K562 (cell line): ENCODE measurements around the gene NEK2. TPM values are rescaled to one million over a fixed set of nuclear protein-coding genes. Genes with fewer than 3 reads are reported as not detected.

Experiments used
- BRD4 ChIP-seq: fragments of 200-600 bp; sonication (generic); IDR thresholded peaks from 2 replicates; pipeline ENCODE4 v1.6.1; 2017; ENCODE audit warnings: inconsistent platforms
- DPF2 ChIP-seq: fragments of 450-650 bp; IDR thresholded peaks from 2 replicates; pipeline ENCODE4 v1.6.1; 2016
- KAT7 ChIP-seq: sonication (generic); formaldehyde crosslinking; IDR thresholded peaks from 2 replicates; pipeline ENCODE4 v1.8.0; 2022; ENCODE audit warnings: missing genetic modification reagents, mild to moderate bottlenecking, borderline replicate concordance
- PHF21A ChIP-seq: fragments of 450-650 bp; IDR thresholded peaks from 2 replicates; pipeline ENCODE4 v1.6.1; 2017; ENCODE audit warnings: low read depth, borderline replicate concordance
- SMARCC2 ChIP-seq: fragments of 450-650 bp; IDR thresholded peaks from 2 replicates; pipeline ENCODE4 v1.6.1; 2017; ENCODE audit warnings: antibody characterized with exemption, moderate library complexity, mild to moderate bottlenecking, low read depth
- SPI1 ChIP-seq: IDR thresholded peaks from 2 replicates; pipeline ENCODE4 v1.6.1; 2011; ENCODE audit warnings: low read depth, low read length, control low read depth, borderline replicate concordance
- TRIM24 ChIP-seq, 2 experiments: fragments of 450-650 bp; IDR thresholded peaks; 2 replicates each; pipeline ENCODE4 v1.6.1; 2016
- ZNF354B ChIP-seq: fragments of 250-450 bp; sonication (Bioruptor Pico); IDR thresholded peaks from 2 replicates; pipeline ENCODE4 v1.4.0; 2020
- ZNF444 ChIP-seq: fragments of 250-450 bp; sonication (Bioruptor Pico); IDR thresholded peaks from 2 replicates; pipeline ENCODE4 v1.4.0; 2020; ENCODE audit warnings: mild to moderate bottlenecking, moderate library complexity
- polyA plus RNA-seq, 8 experiments: library from polyadenylated mRNA; depleted of rRNA in 4 of 8; stranded (reverse) in 5 of 8; unstranded in 3 of 8; fragments of >200 nt; fragmentation: Nextera tagmentation in 2 of 8; fragmentation: Illumina TruSeq in 1 of 8; extraction: Ambion mirVana in 2 of 8; extraction: Trizol in 1 of 8; gene quantifications; 2 replicates each; pipeline versions ENCODE4 v1.2.1 to v1.2.3, GENCODE V29; 2011 to 2014; ENCODE audit warnings: inconsistent platforms in 1 of 8, missing spikeins in 1 of 8
- total RNA-seq, 7 experiments: library from RNA; depleted of rRNA in 6 of 7; stranded (reverse); fragments of >200 nt in 6 of 7; fragmentation: Illumina TruSeq in 2 of 7; extraction: Trizol in 2 of 7; gene quantifications; 2 replicates each; pipeline versions ENCODE4 v1.2.1 to v1.2.3, GENCODE V29; 2011 to 2021; ENCODE audit warnings: low replicate concordance in 1 of 7
- TF ChIP-seq, protein P1 (sequence below): fragments of 450-650 bp; IDR thresholded peaks from 2 replicates; pipeline ENCODE4 v1.6.1; 2017; ENCODE audit warnings: antibody characterized with exemption, mild to moderate bottlenecking
- TF ChIP-seq, protein P2 (sequence below): fragments of 450-650 bp; IDR thresholded peaks from 2 replicates; pipeline ENCODE4 v1.6.1; 2016
- TF ChIP-seq, protein P3 (sequence below): sonication (generic); formaldehyde crosslinking; IDR thresholded peaks from 2 replicates; pipeline ENCODE4 v1.8.0; 2022; ENCODE audit warnings: missing genetic modification reagents, mild to moderate bottlenecking, moderate library complexity, borderline replicate concordance

Gene NEK2
- total and polyA plus RNA-seq, 9 of the 15 experiments (the other 6 are each of a cell fraction or from before 2014, with no cell fraction given), result 30.0 to 74.7 (median 66.4) TPM

DNA sequence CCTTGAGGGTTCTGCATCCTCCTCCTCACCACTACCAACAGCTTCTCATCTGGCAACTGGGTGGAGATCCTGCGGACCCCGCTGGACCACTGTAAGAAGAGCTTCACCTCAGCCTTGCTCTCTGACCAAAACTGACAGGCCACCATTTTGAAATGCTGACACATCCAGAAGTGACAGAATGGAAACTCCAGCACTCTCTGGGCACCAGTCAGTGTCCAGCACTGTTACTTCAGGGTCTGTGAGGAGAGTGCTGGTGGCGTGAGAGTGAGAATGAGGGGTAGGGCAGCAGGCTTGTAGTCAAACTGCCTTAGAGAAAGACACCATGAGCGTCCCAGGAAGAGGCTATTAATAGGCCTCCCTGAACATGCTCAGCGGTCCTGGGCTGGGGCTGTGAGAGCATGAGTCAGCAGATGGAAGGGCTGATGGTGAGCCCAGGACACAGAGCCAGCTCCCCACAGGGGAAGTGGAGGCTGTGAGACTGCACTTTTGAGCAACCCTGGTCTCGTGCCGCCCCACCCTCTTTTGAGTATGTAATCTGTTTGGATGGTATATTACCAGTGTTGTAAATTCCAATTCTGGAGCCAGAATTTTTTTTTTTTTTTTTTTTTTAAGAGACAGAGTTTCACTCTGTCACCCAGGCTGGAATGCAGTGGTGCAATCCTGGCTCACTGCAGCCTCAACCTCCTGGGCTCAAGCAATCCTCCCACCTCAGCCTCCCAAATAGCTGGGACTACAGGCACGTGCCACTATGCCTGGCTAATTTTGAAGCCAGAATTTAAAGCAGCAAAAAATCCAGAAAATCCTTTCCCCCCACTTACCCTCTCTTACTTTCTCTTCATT, 62.1 kb downstream of the NEK2 start (continued):
- TF ChIP-seq, protein P1, sequence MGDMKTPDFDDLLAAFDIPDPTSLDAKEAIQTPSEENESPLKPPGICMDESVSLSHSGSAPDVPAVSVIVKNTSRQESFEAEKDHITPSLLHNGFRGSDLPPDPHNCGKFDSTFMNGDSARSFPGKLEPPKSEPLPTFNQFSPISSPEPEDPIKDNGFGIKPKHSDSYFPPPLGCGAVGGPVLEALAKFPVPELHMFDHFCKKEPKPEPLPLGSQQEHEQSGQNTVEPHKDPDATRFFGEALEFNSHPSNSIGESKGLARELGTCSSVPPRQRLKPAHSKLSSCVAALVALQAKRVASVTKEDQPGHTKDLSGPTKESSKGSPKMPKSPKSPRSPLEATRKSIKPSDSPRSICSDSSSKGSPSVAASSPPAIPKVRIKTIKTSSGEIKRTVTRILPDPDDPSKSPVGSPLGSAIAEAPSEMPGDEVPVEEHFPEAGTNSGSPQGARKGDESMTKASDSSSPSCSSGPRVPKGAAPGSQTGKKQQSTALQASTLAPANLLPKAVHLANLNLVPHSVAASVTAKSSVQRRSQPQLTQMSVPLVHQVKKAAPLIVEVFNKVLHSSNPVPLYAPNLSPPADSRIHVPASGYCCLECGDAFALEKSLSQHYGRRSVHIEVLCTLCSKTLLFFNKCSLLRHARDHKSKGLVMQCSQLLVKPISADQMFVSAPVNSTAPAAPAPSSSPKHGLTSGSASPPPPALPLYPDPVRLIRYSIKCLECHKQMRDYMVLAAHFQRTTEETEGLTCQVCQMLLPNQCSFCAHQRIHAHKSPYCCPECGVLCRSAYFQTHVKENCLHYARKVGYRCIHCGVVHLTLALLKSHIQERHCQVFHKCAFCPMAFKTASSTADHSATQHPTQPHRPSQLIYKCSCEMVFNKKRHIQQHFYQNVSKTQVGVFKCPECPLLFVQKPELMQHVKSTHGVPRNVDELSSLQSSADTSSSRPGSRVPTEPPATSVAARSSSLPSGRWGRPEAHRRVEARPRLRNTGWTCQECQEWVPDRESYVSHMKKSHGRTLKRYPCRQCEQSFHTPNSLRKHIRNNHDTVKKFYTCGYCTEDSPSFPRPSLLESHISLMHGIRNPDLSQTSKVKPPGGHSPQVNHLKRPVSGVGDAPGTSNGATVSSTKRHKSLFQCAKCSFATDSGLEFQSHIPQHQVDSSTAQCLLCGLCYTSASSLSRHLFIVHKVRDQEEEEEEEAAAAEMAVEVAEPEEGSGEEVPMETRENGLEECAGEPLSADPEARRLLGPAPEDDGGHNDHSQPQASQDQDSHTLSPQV, result peak; percentile 99
- TF ChIP-seq, protein P2, sequence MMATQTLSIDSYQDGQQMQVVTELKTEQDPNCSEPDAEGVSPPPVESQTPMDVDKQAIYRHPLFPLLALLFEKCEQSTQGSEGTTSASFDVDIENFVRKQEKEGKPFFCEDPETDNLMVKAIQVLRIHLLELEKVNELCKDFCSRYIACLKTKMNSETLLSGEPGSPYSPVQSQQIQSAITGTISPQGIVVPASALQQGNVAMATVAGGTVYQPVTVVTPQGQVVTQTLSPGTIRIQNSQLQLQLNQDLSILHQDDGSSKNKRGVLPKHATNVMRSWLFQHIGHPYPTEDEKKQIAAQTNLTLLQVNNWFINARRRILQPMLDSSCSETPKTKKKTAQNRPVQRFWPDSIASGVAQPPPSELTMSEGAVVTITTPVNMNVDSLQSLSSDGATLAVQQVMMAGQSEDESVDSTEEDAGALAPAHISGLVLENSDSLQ, result peak; percentile 72
- TF ChIP-seq BRD4 (no peak), ZNF354B (CRISPR knock-in tag) (no peak), PHF21A (no peak), SMARCC2 (peak; percentile 63), KAT7 (0 out of 2 replicates have a peak, but pooled peaks have one; percentile 18), DPF2 (peak; percentile 95), TRIM24 (IDR thresholded peaks at IDR 0.05) (peak; percentile 48 to 80; a peak in 2 of 4 replicates), SPI1 (peak; percentile 96), ZNF444 (CRISPR knock-in tag) (peak; percentile 27; the same call in 1 of the 2 replicates)
- TF ChIP-seq, protein P3, sequence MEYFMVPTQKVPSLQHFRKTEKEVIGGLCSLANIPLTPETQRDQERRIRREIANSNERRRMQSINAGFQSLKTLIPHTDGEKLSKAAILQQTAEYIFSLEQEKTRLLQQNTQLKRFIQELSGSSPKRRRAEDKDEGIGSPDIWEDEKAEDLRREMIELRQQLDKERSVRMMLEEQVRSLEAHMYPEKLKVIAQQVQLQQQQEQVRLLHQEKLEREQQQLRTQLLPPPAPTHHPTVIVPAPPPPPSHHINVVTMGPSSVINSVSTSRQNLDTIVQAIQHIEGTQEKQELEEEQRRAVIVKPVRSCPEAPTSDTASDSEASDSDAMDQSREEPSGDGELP (CRISPR knock-in tag), result peak; percentile 48; the same call in 1 of the 2 replicates
